H1 (cell line): ENCODE measurements around the gene HPN. TPM values are rescaled to one million over a fixed set of nuclear protein-coding genes. Genes with fewer than 3 reads are reported as not detected.

Experiments used
- CTCF ChIA-PET: fragments of 300-600 bp; sonication (Branson Sonifier 250); formaldehyde crosslinking; loops from one replicate; lab custom pipeline; 2021; ENCODE audit not compliant: partially characterized antibody; lab: Charles Lee
- POLR2A ChIA-PET: fragments of 300-600 bp; sonication (Branson Sonifier 250); formaldehyde crosslinking; loops from one replicate; lab custom pipeline; 2021; ENCODE audit warnings: inconsistent platforms; ENCODE audit not compliant: partially characterized antibody; lab: Charles Lee
- DNase-seq, 2 experiments: peaks; one replicate each; pipeline versions ENCODE4 v3.0.0 to v3.0.0-alpha.2; 2010 to 2022; ENCODE audit warnings: low spot score in 2 of 2, low read depth in 1 of 2, mixed read lengths in 1 of 2
- FAIRE-seq: peaks from 2 replicates; lab custom pipeline; 2011; peaks lifted over from hg19 to GRCh38; lab: Jason Lieb, UNC
- H2AFZ ChIP-seq: 2 replicates; pipeline ENCODE4 v1.8.1; 2012; ENCODE audit warnings: low read length, inconsistent platforms
- H2AK5ac ChIP-seq: 2 replicates; pipeline ENCODE4 v1.6.1; 2013; ENCODE audit warnings: low read depth, low read length
- H2BK120ac ChIP-seq: replicated peaks from 2 replicates; pipeline ENCODE3; 2013; ENCODE audit warnings: low read depth, low read length, inconsistent platforms
- H2BK12ac ChIP-seq: 2 replicates; pipeline ENCODE4 v1.6.1; 2013; ENCODE audit warnings: low read depth, low read length
- H2BK15ac ChIP-seq: 2 replicates; pipeline ENCODE4 v1.6.1; 2013; ENCODE audit warnings: low read length
- H2BK20ac ChIP-seq: 2 replicates; pipeline ENCODE4 v1.6.1; 2013; ENCODE audit warnings: low read length
- H2BK5ac ChIP-seq: 2 replicates; pipeline ENCODE4 v1.6.1; 2013; ENCODE audit warnings: low read depth, low read length
- H3K14ac ChIP-seq: 2 replicates; pipeline ENCODE4 v1.6.1; 2013; ENCODE audit warnings: inconsistent platforms; ENCODE audit not compliant: insufficient read length
- H3K18ac ChIP-seq: 2 replicates; pipeline ENCODE4 v1.6.1; 2013; ENCODE audit warnings: low read length; ENCODE audit errors: extremely low read depth
- H3K23ac ChIP-seq: 2 replicates; pipeline ENCODE4 v1.6.1; 2013; ENCODE audit warnings: inconsistent platforms; ENCODE audit not compliant: insufficient read length
- H3K23me2 ChIP-seq: 2 replicates; pipeline ENCODE4 v1.6.1; 2013; ENCODE audit warnings: low read depth, low read length
- H3K27ac ChIP-seq: 2 replicates; pipeline ENCODE4 v1.6.1; 2011; ENCODE audit warnings: low read depth, low read length, inconsistent platforms
- H3K27me3 ChIP-seq, 4 experiments: replicated peaks in 1 of 4; 1 replicate in 1 of 4; 2 replicates in 3 of 4; pipeline versions ENCODE4 v1.6.1 to v1.8.1; 2011 to 2013; ENCODE audit warnings: low read length in 3 of 4, mild to moderate bottlenecking in 3 of 4, inconsistent platforms in 2 of 4, mixed read lengths in 2 of 4, moderate library complexity in 1 of 4; ENCODE audit not compliant: control insufficient read depth in 3 of 4, insufficient read depth in 3 of 4; ENCODE audit errors: extremely low read depth in 1 of 4
- H3K36me3 ChIP-seq, 4 experiments: 2 replicates each; pipeline versions ENCODE4 v1.6.1 to v1.8.1; 2011 to 2013; ENCODE audit warnings: mild to moderate bottlenecking in 4 of 4, low read length in 3 of 4, moderate library complexity in 2 of 4, control low read depth in 1 of 4, inconsistent platforms in 1 of 4; ENCODE audit not compliant: insufficient read depth in 4 of 4, control insufficient read depth in 2 of 4
- H3K4ac ChIP-seq: replicated peaks from 2 replicates; pipeline ENCODE3; 2013; ENCODE audit warnings: low read length, low read depth, mixed read lengths, inconsistent platforms; ENCODE audit not compliant: insufficient read length
- H3K4me1 ChIP-seq, 4 experiments: replicated peaks in 1 of 4; 1 replicate in 1 of 4; 2 replicates in 3 of 4; pipeline versions ENCODE4 v1.6.1 to v1.8.1; 2011 to 2013; ENCODE audit warnings: low read length in 3 of 4, inconsistent platforms in 2 of 4, mixed read lengths in 1 of 4; ENCODE audit not compliant: insufficient read depth in 4 of 4, control insufficient read depth in 3 of 4
- H3K4me2 ChIP-seq, 2 experiments: 2 replicates each; pipeline versions ENCODE4 v1.6.1 to v1.8.1; 2011 to 2013; ENCODE audit warnings: low read depth in 2 of 2, low read length in 2 of 2, control low read depth in 1 of 2, inconsistent platforms in 1 of 2, mild to moderate bottlenecking in 1 of 2; ENCODE audit not compliant: insufficient read depth in 1 of 2
- H3K4me3 ChIP-seq, 4 experiments: fragments of 200-600, 300-600 bp in 1 of 4; sonication (generic), shearing (Covaris generic), sonication (Bioruptor Twin) in 1 of 4; 2 replicates each; pipeline versions ENCODE4 v1.5.1 to v1.8.1; 2011 to 2016; ENCODE audit warnings: low read length in 4 of 4, low read depth in 3 of 4, control low read depth in 2 of 4, inconsistent platforms in 2 of 4, mild to moderate bottlenecking in 2 of 4, mixed read lengths in 1 of 4, moderate library complexity in 1 of 4; ENCODE audit not compliant: insufficient read depth in 2 of 4; ENCODE audit errors: extremely low read depth in 1 of 4
- H3K56ac ChIP-seq: replicated peaks from 2 replicates; pipeline ENCODE3; 2013; ENCODE audit warnings: low read depth, mild to moderate bottlenecking, mixed read lengths, low read length, inconsistent platforms; ENCODE audit not compliant: insufficient read length
- H3K79me1 ChIP-seq: 2 replicates; pipeline ENCODE4 v1.6.1; 2013; ENCODE audit warnings: low read depth, low read length, control low read depth
- H3K79me2 ChIP-seq, 2 experiments: 2 replicates each; pipeline versions ENCODE4 v1.6.1 to v1.8.1; 2012 to 2013; ENCODE audit warnings: low read length in 2 of 2, mild to moderate bottlenecking in 2 of 2, inconsistent platforms in 1 of 2; ENCODE audit not compliant: insufficient read depth in 2 of 2, control insufficient read depth in 1 of 2
- H3K9ac ChIP-seq, 4 experiments: replicated peaks in 1 of 4; 1 replicate in 1 of 4; 2 replicates in 3 of 4; pipeline versions ENCODE4 v1.6.1 to v1.8.1; 2011 to 2013; ENCODE audit warnings: low read depth in 3 of 4, low read length in 3 of 4, control low read depth in 2 of 4, mild to moderate bottlenecking in 2 of 4, moderate library complexity in 2 of 4, inconsistent platforms in 1 of 4; ENCODE audit errors: extremely low read depth in 1 of 4
- H3K9me3 ChIP-seq, 2 experiments: 2 replicates each; pipeline versions ENCODE4 v1.6.1 to v1.8.1; 2012 to 2013; ENCODE audit warnings: mild to moderate bottlenecking in 2 of 2, moderate library complexity in 2 of 2, control low read depth in 1 of 2, inconsistent platforms in 1 of 2, low read depth in 1 of 2, low read length in 1 of 2, mixed read lengths in 1 of 2; ENCODE audit not compliant: insufficient read depth in 2 of 2
- H4K20me1 ChIP-seq, 2 experiments: replicated peaks in 1 of 2; 2 replicates each; pipeline versions ENCODE3 to v1.8.1; 2011 to 2013; ENCODE audit warnings: inconsistent platforms in 2 of 2, low read length in 2 of 2, mild to moderate bottlenecking in 1 of 2; ENCODE audit not compliant: insufficient read depth in 2 of 2, control insufficient read depth in 1 of 2
- H4K5ac ChIP-seq: 2 replicates; pipeline ENCODE4 v1.6.1; 2013; ENCODE audit warnings: low read length, low read depth, mixed read lengths, inconsistent platforms; ENCODE audit not compliant: insufficient read length
- H4K8ac ChIP-seq: 2 replicates; pipeline ENCODE4 v1.8.0; 2013; ENCODE audit warnings: mild to moderate bottlenecking, moderate library complexity, low read length, inconsistent platforms; ENCODE audit not compliant: insufficient read depth; ENCODE audit errors: extremely low read depth
- H4K91ac ChIP-seq: replicated peaks from 2 replicates; pipeline ENCODE3; 2013; ENCODE audit warnings: low read length, mixed read lengths, inconsistent platforms; ENCODE audit not compliant: insufficient read length
- CEBPB ChIP-seq: IDR thresholded peaks from 2 replicates; pipeline ENCODE4 v1.6.1; 2012; ENCODE audit warnings: low read depth, low read length
- TEAD4 ChIP-seq: IDR thresholded peaks from 2 replicates; pipeline ENCODE4 v1.6.1; 2012; ENCODE audit warnings: low read depth, low read length, inconsistent platforms, mixed read lengths
- WGBS, 2 experiments: shearing (Covaris generic) in 1 of 2; methylation state at CpG; one replicate each; pipeline versions ENCODE4 v1.1.6 to v1.1.7; 2013 to 2015; ENCODE audit warnings: low lambda C conversion rate in 2 of 2, mixed read lengths in 2 of 2, inconsistent platforms in 1 of 2, low coverage in 1 of 2, missing lambda C conversion rate in 1 of 2; ENCODE audit not compliant: insufficient replicate concordance in 2 of 2, insufficient coverage in 1 of 2, insufficient read length in 1 of 2; ENCODE audit errors: extremely low coverage in 1 of 2, missing lambda C conversion rate in 1 of 2; 5-methylcytosine and 5-hydroxymethylcytosine counted together
- polyA plus RNA-seq, 7 experiments: library from polyadenylated mRNA; depleted of rRNA in 3 of 7; stranded (reverse) in 5 of 7; unstranded in 2 of 7; fragments of >200 nt in 5 of 7; fragments of 200-250 nt in 2 of 7; gene quantifications; 1 replicate in 5 of 7; 2 replicates in 1 of 7; 4 replicates in 1 of 7; pipeline versions ENCODE4 v1.2.1 to v1.2.3, GENCODE V29; 2011 to 2013; ENCODE audit warnings: missing spikeins in 2 of 7, mixed read lengths in 2 of 7
- total RNA-seq: library from RNA; stranded (reverse); fragmentation: NEBNext Ultra II Directional; extraction: Animal tissue kit (Norgen Biotek cat#: 25700); gene quantifications from 2 replicates; pipeline ENCODE4 v1.2.1, GENCODE V29; 2021

Gene HPN
- total and polyA plus RNA-seq, 2 of the 8 experiments (the other 6 are each of a cell fraction or from before 2014, with no cell fraction given), result 14.7 to 33.7 TPM

- Histone ChIP-seq H3K4me2 (no peak overlapping the region), H4K5ac (no peak overlapping the region), H3K18ac (no peak overlapping the region), H3K36me3 (peaks cover 30 to 56% (median 48%) of the 10 kb centered on the region in 4 experiments), H3K14ac (no peak overlapping the region), H3K56ac (no peak overlapping the region), H2BK12ac (no peak overlapping the region), H3K9ac (no peak overlapping the region), H2BK20ac (no peak overlapping the region), H3K27ac (no peak overlapping the region), H2BK120ac (no peak overlapping the region), H2BK15ac (no peak overlapping the region), H2AK5ac (no peak overlapping the region), H3K27me3 (no peaks in the 10 kb centered on the region), H3K4ac (no peak overlapping the region), H3K79me1 (peaks cover 12% of the 10 kb centered on the region), H2BK5ac (no peak overlapping the region), H3K79me2 (peaks cover 10 to 37% of the 10 kb centered on the region in 2 experiments; a peak in 3 of 4 replicates), H4K20me1 (peaks cover 21 to 36% of the 10 kb centered on the region in 2 experiments), H4K91ac (no peak overlapping the region), H3K23ac (no peak overlapping the region), H3K9me3 (no peaks in the 10 kb centered on the region), H3K23me2 (no peaks in the 10 kb centered on the region), H4K8ac (no peak overlapping the region; the same call in 1 of the 2 replicates), H2AFZ (no peak overlapping the region), H3K4me1 (peaks cover 0 to 4% (median 0%) of the 10 kb centered on the region in 4 experiments; a peak in 1 of 7 replicates), H3K4me3 (no peak overlapping the region)
- CTCF ChIA-PET, result interaction anchor here (0.6 to 12.2 kb wide), 3 partner anchors 35 to 73 kb away, joined by 3 to 174 read pairs (median 3); no protein-coding TSS in a partner anchor
- DNase-seq (no peak), FAIRE-seq (no peak)
- POLR2A ChIA-PET, result interaction anchor here (1.1 to 24.8 kb wide), 6 partner anchors 4 to 171 kb away, joined by 3 to 366 read pairs (median 4); partner anchors contain the start of genes GRAMD1A and SCN1B
- 91% methylated on average over 11 of the region's 12 CpGs; no CpG with 5 or more reads in 1 of the 2 experiments for WGBS, 2 experiments
- TF ChIP-seq TEAD4, result no peak
- TF ChIP-seq CEBPB, result no peak
These were observed 32.6 kb upstream of the HPN start for GRCh38 chr19:35008891-35009341.
